GM20000 (cell line): Measurements from ENCODE around the gene EPSTI1.

Experiments
- DNase-seq: peaks from one replicate; pipeline ENCODE4 v3.0.0; 2012; ENCODE audit warnings: low spot score
- TF ChIP-seq, protein P1 (sequence below): IDR thresholded peaks from 2 replicates; pipeline ENCODE4 v1.5.1; 2012; ENCODE audit warnings: mild to moderate bottlenecking, control low read depth; ENCODE audit errors: extremely low read depth, missing control alignments

Gene EPSTI1

DNA sequence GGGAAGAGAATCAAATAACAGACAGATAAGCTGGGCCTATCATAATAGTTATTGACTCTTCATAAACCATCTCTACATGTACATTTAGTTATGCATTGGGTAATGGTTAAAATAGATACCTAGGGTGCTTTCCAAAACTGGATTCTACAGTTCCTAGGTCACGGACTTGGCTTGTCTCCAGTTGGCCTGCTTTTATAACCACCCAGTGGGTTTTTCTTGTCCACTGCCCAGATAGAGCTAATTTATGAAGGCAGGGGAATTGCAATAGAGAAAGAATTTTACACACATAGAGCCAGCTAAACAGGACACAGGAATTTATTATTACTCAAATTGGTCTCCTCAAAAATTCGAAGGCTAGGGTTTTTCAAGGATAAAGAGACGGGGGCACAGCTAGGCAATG, 113.3 kb downstream of the EPSTI1 start:
- no peak for DNase-seq
- TF ChIP-seq, protein P1, sequence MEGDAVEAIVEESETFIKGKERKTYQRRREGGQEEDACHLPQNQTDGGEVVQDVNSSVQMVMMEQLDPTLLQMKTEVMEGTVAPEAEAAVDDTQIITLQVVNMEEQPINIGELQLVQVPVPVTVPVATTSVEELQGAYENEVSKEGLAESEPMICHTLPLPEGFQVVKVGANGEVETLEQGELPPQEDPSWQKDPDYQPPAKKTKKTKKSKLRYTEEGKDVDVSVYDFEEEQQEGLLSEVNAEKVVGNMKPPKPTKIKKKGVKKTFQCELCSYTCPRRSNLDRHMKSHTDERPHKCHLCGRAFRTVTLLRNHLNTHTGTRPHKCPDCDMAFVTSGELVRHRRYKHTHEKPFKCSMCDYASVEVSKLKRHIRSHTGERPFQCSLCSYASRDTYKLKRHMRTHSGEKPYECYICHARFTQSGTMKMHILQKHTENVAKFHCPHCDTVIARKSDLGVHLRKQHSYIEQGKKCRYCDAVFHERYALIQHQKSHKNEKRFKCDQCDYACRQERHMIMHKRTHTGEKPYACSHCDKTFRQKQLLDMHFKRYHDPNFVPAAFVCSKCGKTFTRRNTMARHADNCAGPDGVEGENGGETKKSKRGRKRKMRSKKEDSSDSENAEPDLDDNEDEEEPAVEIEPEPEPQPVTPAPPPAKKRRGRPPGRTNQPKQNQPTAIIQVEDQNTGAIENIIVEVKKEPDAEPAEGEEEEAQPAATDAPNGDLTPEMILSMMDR: no peak

DNA sequence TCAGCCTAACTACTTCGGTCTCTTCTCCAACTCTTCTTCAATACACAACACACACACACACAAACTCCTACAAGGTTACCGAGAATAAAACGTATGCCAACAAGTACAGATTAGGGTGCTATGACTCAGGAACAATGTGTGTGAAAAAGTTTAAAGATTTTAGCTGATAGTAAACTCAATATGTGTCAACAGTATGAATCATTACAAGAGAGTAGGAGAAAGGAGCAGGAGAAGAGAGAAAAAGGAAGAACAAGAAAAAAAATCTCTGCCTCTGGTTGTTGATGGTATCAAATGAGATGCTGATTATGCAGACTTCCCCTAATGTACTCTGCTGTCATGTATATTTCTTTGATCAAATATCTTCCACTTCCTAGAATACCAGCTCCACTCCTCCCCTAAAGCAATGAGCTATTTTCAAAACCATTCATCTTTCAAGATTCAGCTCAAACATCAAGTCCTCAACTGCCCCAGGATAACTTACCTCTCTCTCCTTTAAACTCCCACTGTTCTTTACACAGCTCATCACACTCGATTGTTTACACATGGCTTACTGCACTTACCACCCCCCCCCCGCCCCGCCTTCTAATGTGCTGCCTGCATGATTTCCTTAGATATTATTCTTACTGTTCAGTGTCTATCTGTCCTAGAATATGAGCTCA, 115.0 kb downstream of the EPSTI1 start:
- TF ChIP-seq, protein P1: no peak
- DNase-seq: no peak

DNA sequence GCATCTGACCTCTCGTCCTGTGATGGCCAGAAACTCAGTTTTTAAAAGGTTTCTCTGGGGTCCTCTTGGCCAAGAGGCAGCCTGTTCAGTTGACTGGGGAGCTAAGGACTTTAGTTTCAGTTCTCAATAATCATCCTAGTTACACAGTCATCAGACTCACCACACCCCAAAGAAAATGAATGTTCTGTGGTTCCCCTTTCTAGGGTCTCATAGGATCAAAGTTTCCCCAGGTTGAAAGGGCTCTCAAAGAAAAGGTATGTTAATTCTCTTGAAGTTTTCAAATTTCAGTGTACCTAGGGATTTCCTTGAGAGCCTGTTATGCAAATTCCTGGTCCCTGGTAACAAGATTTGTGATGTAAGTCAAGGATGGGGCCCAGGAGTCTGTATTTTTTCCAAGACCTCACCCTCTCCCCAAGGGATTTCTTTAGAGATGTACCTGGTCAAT, 115.7 kb downstream of the EPSTI1 start:
- peak; percentile 73 for DNase-seq
- TF ChIP-seq, protein P1: no peak

DNA sequence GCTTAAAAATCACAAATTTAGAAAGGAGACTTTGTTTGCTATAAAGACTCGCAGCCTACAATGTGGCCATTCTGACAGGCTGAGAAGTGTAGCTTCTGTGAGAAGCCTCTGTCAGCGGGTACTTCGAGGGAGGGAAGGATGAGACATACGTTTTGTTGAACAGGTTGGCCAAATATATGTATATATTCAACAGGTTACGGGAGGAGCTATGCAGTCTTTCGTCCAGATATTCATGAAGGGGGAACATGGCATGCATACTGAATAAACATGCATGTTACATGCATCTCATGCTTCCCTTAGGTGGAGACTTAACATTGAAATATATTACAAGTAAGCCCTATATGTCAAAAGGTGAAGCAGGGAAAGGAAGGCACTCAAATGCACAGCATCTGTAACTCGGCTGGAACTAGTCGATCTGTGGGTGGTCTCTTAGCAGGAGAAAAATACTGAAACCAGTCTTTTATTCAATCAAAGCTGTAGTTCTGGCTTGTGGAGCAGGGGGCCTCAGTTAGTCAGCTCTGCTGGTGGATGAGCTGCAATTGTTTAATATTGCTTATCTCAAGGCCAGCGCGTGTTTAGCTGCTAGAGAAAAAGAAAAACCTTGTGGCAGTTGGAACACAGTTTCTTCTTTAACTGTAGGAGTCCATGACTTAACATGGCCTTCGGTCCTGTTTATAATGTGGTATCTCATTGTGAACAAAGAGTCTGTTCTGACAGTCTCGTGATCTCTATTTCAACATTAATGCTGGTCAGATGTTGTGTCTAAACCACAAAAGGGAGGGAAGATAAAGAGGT, 116.4 kb downstream of the EPSTI1 start:
- TF ChIP-seq, protein P1: no peak
- DNase-seq: peak; percentile 6

DNA sequence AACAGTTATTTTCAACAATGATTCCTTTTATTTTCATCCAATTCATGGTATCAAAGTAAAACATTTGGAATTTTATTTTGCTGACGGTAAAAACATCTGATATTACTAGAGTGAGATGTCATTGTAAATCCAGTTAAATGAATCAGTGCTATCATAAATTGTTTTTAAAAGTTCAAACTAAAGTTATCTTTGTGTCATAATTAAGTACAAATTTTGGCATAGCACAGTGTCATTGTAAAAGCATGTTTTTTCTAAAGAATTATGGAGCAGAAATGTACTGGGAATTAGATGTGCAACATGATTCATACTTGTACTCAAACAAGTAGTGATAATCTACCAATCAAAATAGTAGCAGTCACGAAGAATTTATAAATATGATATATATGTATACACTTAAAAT, 117.8 kb downstream of the EPSTI1 start:
- DNase-seq: no peak
- TF ChIP-seq, protein P1: no peak

DNA sequence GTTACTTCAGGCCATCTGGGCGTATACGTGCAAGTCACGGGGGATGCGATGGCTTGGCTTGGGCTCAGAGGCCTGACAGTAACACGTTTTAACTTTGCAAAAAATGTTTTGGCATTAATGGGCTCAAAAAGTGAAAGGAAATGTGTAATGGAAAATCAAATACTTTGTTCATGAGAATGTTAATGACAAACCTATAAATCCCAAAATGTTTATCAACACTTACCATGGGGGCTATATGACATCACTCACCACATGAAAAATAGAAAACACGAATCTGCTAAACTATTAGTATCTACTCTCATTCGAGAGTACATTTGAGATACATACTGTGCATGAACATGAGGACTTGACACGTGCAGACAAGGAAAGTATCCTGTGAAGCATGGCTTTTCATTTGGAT, 119.0 kb downstream of the EPSTI1 start:
- DNase-seq: no peak
- TF ChIP-seq, protein P1: no peak

DNA sequence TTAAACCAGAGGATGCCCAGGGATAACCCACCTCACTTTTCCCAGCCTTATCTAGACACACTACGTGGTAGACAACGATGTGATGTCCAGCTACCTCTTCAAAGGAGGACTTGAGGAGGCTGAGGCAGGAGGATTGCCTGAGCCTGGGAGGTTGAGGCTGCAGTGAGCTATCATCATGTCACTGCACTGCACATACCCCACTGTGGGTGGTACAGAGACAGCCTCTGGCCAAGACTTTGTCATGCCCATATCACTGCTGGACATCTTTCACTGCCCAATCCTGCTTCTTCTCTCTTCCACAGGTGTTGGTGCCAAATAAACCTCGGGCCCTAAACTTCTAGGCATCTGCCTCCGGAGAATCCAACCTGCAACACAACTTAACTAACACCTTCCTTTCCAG, 124.8 kb downstream of the EPSTI1 start:
- TF ChIP-seq, protein P1: no peak

More for the DNA sequence above, 124.8 kb downstream of the EPSTI1 start:
- no peak for DNase-seq
